ENCODE results near the gene CABLES2.

- TF ChIP-seq EZH2 (IDR thresholded peaks at IDR 0.05; ENCODE audit: insufficient read depth, poor library complexity, severe bottlenecking) (no peak), EZH2phosphoT487 (IDR thresholded peaks at IDR 0.05; ENCODE audit: insufficient read depth, low read depth) (no peak)
Observed at GRCh38 chr20:62362991-62363919, 43.8 kb downstream of the CABLES2 start.

Data from GM23248 (cell line).